ENCODE data around the gene EML6. TPM values are rescaled to one million over a fixed set of nuclear protein-coding genes. Genes with fewer than 3 reads are reported as not detected.
"Not testable (repeated sequence)": the region's sequence is repeated elsewhere in the genome, so short reads cannot be mapped to it uniquely, and the experiment has no call there.

The EML6 gene
- total RNA-seq, 4 donors from 2014 or later: 0.62 to 1.5 (median 1.1) TPM

DNA sequence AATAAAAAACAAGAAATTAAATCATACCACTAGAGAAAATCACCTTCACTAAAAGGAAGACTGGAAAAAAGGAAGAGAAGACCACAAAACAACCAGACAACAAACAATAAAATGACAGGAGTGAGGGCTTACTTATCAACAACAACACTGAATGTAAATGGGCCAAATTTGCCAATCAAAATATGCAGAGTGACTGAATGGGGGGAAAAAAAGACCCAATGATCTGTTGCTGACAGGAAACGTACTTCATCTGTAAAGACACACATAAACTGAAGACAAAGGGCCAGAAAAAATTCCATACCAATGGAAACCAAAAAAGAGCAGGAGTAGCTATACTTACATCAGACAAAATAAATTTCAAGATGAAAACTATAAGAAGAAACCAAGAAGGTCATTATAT lies 25.5 kb upstream of the EML6 start:
- no peak for ATAC-seq
- Histone ChIP-seq H3K27ac (no peak overlapping the region), H3K27me3 (no peaks in the 10 kb centered on the region), H3K9me3 (no peaks in the 10 kb centered on the region), H3K4me3 (no peak overlapping the region), H3K36me3 (no peaks in the 10 kb centered on the region), H3K4me1 (no peaks in the 10 kb centered on the region)
- WGBS, 2 donors (ENCODE audit: low coverage in 1 of 2): 77 to 83% methylated on average over 1 of the region's 1 CpG
- TF ChIP-seq POLR2A (IDR thresholded peaks at IDR 0.05): no peak
- TF ChIP-seq, protein P1, sequence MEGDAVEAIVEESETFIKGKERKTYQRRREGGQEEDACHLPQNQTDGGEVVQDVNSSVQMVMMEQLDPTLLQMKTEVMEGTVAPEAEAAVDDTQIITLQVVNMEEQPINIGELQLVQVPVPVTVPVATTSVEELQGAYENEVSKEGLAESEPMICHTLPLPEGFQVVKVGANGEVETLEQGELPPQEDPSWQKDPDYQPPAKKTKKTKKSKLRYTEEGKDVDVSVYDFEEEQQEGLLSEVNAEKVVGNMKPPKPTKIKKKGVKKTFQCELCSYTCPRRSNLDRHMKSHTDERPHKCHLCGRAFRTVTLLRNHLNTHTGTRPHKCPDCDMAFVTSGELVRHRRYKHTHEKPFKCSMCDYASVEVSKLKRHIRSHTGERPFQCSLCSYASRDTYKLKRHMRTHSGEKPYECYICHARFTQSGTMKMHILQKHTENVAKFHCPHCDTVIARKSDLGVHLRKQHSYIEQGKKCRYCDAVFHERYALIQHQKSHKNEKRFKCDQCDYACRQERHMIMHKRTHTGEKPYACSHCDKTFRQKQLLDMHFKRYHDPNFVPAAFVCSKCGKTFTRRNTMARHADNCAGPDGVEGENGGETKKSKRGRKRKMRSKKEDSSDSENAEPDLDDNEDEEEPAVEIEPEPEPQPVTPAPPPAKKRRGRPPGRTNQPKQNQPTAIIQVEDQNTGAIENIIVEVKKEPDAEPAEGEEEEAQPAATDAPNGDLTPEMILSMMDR (IDR thresholded peaks at IDR 0.05): no peak
- TF ChIP-seq POLR2AphosphoS5 (IDR thresholded peaks at IDR 0.05): no peak

GRCh38 chr2:54698926-54699325 lies 24.5 kb upstream of the EML6 start:
- not testable (repeated sequence) for H3K9me3 ChIP-seq, ATAC-seq, H3K27me3 ChIP-seq, H3K36me3 ChIP-seq, H3K4me3 ChIP-seq, H3K4me1 ChIP-seq, H3K27ac ChIP-seq
- no CpG with 5 or more reads among the region's 37 CpGs for WGBS, 2 donors (ENCODE audit: low coverage in 1 of 2)

DNA sequence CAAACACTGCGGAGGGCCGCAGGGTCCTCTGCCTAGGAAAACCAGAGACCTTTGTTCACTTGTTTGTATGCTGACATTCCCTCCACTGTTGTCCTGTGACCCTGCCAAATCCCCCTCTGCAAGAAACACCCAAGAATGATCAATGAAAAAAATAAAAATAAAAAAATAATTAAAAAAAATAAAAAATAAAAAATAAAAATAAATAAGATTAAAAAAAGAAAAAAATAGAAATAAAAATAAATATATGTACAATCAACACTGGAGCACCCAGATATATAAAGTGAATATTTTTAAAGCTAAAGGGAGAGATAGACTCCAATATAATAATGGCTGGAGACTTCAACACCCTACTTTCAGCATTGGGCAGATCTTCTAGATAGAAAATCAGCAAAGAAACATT lies 23.8 kb upstream of the EML6 start:
- Histone ChIP-seq H3K36me3 (no peaks in the 10 kb centered on the region), H3K27ac (no peak overlapping the region), H3K4me1 (peaks cover 0 to 6% (median 0%) of the 10 kb centered on the region in 3 donors), H3K9me3 (no peaks in the 10 kb centered on the region), H3K27me3 (no peaks in the 10 kb centered on the region), H3K4me3 (no peak overlapping the region)
- ATAC-seq: no peak
- TF ChIP-seq POLR2A (IDR thresholded peaks at IDR 0.05) (no peak), EP300 (IDR thresholded peaks at IDR 0.05) (no peak)
- TF ChIP-seq, protein P1 (IDR thresholded peaks at IDR 0.05): no peak
- WGBS, 2 donors (ENCODE audit: low coverage in 1 of 2): no CpG with 5 or more reads among the region's 2 CpGs

DNA sequence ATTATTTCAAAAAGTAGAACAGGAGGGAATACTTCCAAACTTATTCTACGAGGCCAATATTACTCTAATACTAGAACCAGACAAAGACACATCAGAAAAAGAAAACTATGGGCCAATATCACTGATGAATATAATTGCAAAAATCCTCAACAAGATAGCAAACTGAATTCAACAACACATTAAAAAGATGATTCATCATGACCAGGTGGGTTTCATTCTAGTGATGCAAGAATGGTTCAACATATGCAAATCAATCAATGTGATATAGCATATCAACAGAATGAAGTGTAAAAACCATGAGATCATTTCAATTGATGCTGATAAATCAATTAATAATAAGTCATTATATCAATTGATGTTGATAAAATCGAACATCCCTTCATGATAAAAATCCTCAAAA lies 22.4 kb upstream of the EML6 start:
- TF ChIP-seq POLR2AphosphoS5 (IDR thresholded peaks at IDR 0.05) (no peak), EP300 (IDR thresholded peaks at IDR 0.05) (no peak), POLR2A (IDR thresholded peaks at IDR 0.05) (no peak)
- TF ChIP-seq, protein P1 (IDR thresholded peaks at IDR 0.05): no peak
- Histone ChIP-seq H3K27me3 (no peaks in the 10 kb centered on the region), H3K27ac (no peak overlapping the region), H3K4me1 (peaks cover 0 to 6% (median 0%) of the 10 kb centered on the region in 3 donors), H3K9me3 (no peaks in the 10 kb centered on the region), H3K36me3 (no peaks in the 10 kb centered on the region), H3K4me3 (no peak overlapping the region)
- 80 to 90% methylated on average over 2 of the region's 2 CpGs for WGBS, 2 donors (ENCODE audit: low coverage in 1 of 2)
- ATAC-seq: no peak

DNA sequence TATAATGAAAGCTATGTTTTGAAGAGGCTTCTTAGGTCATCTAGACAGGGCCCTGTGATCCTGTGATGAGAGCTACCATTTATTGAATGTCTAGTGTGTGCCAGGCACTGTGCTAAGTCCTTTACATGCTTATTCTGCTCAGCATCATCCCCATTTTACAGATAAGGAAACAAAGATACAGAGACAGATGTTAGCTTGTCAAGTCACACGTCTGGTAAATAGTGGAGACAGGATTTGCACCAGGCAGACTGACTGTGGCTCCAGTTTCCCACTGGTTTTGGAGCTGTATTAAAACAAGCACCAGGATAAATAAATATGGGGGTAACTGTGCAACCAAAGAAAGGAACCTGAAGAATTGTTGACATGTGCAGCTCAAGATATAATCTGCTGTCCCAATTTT lies 19.2 kb upstream of the EML6 start:
- TF ChIP-seq POLR2AphosphoS5 (IDR thresholded peaks at IDR 0.05): no peak
- no peak for TF ChIP-seq POLR2A (IDR thresholded peaks at IDR 0.05)
- no peak for TF ChIP-seq EP300 (IDR thresholded peaks at IDR 0.05)
- TF ChIP-seq, protein P1 (IDR thresholded peaks at IDR 0.05): no peak
- no peak for ATAC-seq
- Histone ChIP-seq H3K27ac (peak overlapping the region in 1 of 4 donors; percentile 26), H3K4me3 (no peak overlapping the region), H3K27me3 (peaks cover 10% of the 10 kb centered on the region), H3K9me3 (no peaks in the 10 kb centered on the region), H3K36me3 (no peaks in the 10 kb centered on the region), H3K4me1 (peaks cover 0 to 15% (median 7%) of the 10 kb centered on the region in 3 donors)
- 56 to 67% methylated on average over 1 of the region's 1 CpG for WGBS, 2 donors (ENCODE audit: low coverage in 1 of 2)

Measured in gastroesophageal sphincter (tissue), 4 donors.